ENCODE measurements around the gene UHRF1.
A peak's percentile ranks its signal among the peaks of the same experiment; 100 is the strongest.

The UHRF1 gene

GRCh38 chr19:4909156-4909896, at the start of gene UHRF1:
TSS of gene UHRF1 (plus strand) at chr19:4909501. CDS start at chr19:4910886, 1,385 bp downstream.
- Histone ChIP-seq H3K9me3 (no peaks in the 10 kb centered on the region), H3K4me1 (peaks cover 0 to 30% (median 28%) of the 10 kb centered on the region in 4 donors), H3K4me3 (peak within 1 kb of the TSS; percentile 59 to 60), H3K27ac (no peak within 1 kb of the TSS), H3K36me3 (no peaks in the 10 kb centered on the region), H3K27me3 (peaks cover 0 to 20% of the 10 kb centered on the region in 2 donors)
- intact Hi-C loops (cut with DNase I; ENCODE audit: low total_unique reads): no loop called here
- DNase-seq: no peak
- no peak for TF ChIP-seq CTCF (IDR thresholded peaks at IDR 0.05)

- Histone ChIP-seq H3K27ac (no peak overlapping the region), H3K27me3 (no peaks in the 10 kb centered on the region), H3K36me3 (peaks cover 29 to 74% (median 66%) of the 10 kb centered on the region in 3 donors), H3K9me3 (no peaks in the 10 kb centered on the region), H3K4me3 (no peak overlapping the region), H3K4me1 (no peaks in the 10 kb centered on the region)
- DNase-seq: no peak
- TF ChIP-seq CTCF (IDR thresholded peaks at IDR 0.05): no peak
- intact Hi-C loops (cut with DNase I; ENCODE audit: low total_unique reads): no loop called here
Measured at GRCh38 chr19:4859697-4860096, 49.6 kb upstream of the UHRF1 start.

- Histone ChIP-seq H3K4me3 (no peak overlapping the region), H3K27ac (no peak overlapping the region), H3K36me3 (peaks cover 26 to 60% (median 54%) of the 10 kb centered on the region in 3 donors), H3K9me3 (no peaks in the 10 kb centered on the region), H3K27me3 (no peaks in the 10 kb centered on the region), H3K4me1 (peaks cover 0 to 2% (median under 1%) of the 10 kb centered on the region in 4 donors)
- intact Hi-C loops (cut with DNase I; ENCODE audit: low total_unique reads): no loop called here
- TF ChIP-seq CTCF (IDR thresholded peaks at IDR 0.05): no peak
- no peak for DNase-seq
Measured at GRCh38 chr19:4861147-4861546, 48.2 kb upstream of the UHRF1 start.

GRCh38 chr19:4866595-4867424, 42.5 kb upstream of the UHRF1 start:
- no peak for TF ChIP-seq CTCF (IDR thresholded peaks at IDR 0.05)
- peaks cover 0 to 16% (median 12%) of the 10 kb centered on the region in 4 donors for H3K4me1 ChIP-seq
- no peaks in the 10 kb centered on the region for H3K27me3 ChIP-seq
- peak overlapping the region; percentile 76 to 98 for H3K4me3 ChIP-seq
- intact Hi-C loops (cut with DNase I; ENCODE audit: low total_unique reads): no loop called here
- peak; percentile 72 to 84 for DNase-seq
- H3K36me3 ChIP-seq: peaks cover 0 to 8% (median 4%) of the 10 kb centered on the region in 3 donors
- no peaks in the 10 kb centered on the region for H3K9me3 ChIP-seq
- peak overlapping the region; percentile 86 to 90 for H3K27ac ChIP-seq

- Histone ChIP-seq H3K27me3 (no peaks in the 10 kb centered on the region), H3K4me3 (peak within 1 kb of the TSS; percentile 76 to 98), H3K4me1 (peaks cover 0 to 16% (median 12%) of the 10 kb centered on the region in 4 donors), H3K27ac (peak within 1 kb of the TSS; percentile 86 to 90), H3K9me3 (no peaks in the 10 kb centered on the region), H3K36me3 (peaks cover 0 to 4% (median under 1%) of the 10 kb centered on the region in 3 donors)
- no peak for TF ChIP-seq CTCF (IDR thresholded peaks at IDR 0.05)
- peak; percentile 98 for DNase-seq
- intact Hi-C loops (cut with DNase I; ENCODE audit: low total_unique reads): no loop called here
Measured at GRCh38 chr19:4867534-4868285, 41.6 kb upstream of the UHRF1 start, which contains the start of gene PLIN3. TSS of gene PLIN3 (minus strand) at chr19:4867667. CDS start at chr19:4861394, 6,273 bp downstream.
